Measurements from ENCODE around the gene NTRK3.
"Not testable (repeated sequence)": the region's sequence is repeated elsewhere in the genome, so short reads cannot be mapped to it uniquely, and the experiment has no call there.

The NTRK3 gene

DNA sequence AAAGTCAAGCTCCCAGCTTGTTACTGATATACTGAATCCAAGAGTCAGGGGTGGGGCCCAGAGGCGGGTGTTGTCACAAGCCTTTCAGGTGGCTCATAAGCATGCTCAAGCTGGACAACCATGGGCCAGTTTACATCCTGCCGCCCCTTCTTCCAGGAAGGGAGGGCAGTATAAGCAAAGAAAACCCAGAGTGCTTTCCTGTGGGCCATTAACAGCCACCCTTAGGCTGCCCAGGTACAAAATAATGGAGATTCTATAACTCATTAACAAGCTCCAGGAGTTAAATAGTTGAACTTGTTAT, 183.2 kb downstream of the NTRK3 start:
- no peak for DNase-seq (ENCODE audit: low read depth in 2 of 2)

DNA sequence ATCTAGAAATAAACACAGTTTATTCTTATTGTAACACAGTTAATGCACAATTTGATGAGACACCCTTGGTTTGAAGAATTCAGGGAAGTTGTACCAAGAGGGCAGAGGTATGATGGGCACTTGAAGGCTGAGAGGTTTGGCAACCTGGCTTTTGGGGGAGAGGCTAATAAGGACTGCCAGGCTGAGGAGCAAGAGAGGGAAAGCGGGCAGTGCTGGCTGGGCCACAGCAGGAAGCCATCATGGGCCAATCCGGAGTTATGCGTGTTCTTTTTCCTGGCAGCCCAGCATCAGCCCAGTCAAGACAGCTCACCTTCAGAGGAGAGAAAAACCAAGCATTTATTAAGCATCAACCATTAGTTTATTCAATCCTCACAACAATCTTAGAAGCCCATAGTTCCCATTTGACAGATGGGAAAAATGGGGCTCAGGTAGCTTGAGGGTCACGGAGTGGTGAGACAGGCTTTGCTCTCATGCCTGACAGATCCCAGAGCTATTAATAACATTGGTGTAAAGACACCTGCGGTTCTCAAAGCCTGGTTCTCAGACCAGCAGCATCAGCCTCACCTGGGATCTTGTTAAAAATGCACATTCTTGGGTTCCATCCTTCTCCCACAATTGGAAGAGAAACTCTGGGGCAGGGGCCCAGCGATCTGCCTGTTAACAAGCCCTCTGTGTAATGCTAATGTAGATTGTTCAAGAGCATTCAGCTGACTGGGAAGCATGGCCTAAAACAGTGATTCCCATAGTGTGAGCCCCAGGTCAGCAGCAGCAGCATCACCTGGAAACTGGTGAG, 183.7 kb downstream of the NTRK3 start:
- no peak for DNase-seq (ENCODE audit: low read depth in 2 of 2)

DNA sequence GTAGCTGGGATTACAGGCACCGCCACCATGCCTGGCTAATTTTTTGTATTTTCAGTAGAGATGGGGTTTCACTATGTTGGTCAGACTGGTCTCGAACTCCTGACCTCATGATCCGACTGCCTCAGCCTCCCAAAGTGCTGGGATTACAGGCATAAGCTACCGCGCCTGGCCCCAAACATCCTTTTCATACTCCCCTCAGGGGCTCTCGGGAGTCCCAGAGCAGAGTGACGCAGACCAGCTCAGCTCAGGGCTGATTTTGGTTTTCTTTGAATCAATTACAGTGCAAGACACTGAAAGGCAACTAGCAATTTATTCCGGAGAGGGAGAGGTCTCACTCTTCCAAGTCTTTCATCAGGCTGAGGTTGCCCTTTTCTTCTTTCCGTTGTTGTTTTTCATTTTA, 184.4 kb downstream of the NTRK3 start:
- DNase-seq (ENCODE audit: low read depth in 2 of 2) = not testable (repeated sequence)

DNA sequence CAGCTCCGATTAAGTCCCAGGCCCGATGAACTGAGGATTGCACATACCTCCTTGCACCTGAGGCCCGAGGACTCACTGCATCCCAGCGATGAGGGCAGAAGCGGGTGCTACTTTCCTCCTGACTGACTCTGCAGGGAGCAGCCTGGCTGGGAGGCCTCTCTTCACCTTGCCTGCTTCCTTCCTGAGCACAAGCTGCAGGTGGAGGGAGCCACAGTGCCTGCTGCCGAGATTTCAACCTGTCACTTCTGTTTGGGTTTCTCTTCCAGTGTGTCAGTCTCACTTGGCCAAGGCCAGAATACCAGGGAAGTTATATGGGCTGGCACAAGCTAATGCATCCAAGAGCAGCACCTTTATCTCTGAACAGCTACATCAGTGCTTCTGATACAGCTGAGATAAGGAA, 185.4 kb downstream of the NTRK3 start:
- no peak for DNase-seq (ENCODE audit: low read depth in 2 of 2)

DNA sequence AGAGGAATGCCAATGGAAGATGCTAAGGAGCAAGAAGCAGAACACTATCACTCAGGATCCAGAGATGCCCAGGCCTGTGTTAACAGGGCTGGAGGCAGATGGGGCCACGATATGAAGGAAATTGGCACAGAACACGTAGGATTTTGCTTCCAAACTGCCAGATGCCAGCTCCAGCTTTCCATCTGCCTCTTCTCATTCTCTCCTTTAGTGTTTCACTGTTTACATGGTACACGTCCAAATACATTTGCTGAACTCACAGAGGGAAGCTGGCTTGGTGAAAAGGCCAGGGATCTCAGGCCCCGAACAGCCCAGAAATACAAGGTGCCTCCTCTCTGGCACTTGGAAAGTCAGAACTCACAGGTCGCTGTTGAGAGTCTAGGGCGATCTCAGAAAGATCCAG, 187.0 kb downstream of the NTRK3 start:
- DNase-seq (ENCODE audit: low read depth in 2 of 2) = no peak

DNA sequence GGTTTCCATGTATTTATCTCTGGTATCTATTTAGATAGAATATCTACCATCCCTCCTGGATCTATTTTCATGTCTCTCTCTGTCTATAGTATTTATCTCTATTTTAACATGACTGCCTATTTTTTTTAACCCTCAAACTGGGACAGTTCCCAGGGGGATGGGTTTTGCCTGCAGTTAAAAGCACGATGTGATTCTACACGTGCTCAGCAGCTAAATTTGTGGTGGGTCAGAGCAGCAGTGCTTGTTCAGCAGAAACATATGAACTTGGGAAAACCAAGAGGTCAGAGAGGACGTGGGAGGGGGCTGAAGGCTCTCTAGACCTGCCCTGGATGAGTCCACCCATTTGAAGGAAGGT, 189.2 kb downstream of the NTRK3 start:
- DNase-seq (ENCODE audit: low read depth in 2 of 2) = no peak

DNA sequence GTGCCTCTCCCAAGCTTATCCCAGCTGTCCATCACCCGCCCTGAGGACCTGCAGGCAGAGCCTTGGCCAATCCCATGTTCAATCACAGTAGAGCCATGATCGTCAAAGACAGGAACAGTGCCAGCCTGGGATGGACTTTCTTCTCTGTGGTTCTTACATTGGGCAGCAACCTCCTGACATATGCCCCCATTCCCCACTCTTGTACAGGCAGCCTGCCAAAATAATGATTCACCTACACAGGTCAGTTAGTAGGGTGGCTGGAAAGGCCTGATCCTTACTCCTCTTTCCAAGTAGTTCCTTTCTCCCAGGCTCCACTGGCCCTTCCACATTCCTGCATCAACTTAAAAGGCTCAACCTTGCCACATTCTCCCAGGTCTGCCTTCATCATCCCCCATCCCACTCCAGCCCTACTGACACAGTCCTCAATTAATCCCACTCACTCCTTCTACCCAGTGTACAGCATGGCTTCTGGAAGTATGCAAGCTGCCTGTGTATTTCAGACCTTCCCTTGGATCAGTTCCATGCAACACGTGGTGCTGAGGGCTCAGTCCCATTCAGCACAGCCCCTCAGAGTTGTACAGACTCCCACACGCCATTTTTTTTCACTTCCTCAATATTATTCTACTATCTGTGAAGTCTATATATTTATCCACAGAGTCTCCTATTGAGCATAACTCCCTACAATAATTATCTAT, 189.8 kb downstream of the NTRK3 start:
- no peak for DNase-seq (ENCODE audit: low read depth in 2 of 2)

DNA sequence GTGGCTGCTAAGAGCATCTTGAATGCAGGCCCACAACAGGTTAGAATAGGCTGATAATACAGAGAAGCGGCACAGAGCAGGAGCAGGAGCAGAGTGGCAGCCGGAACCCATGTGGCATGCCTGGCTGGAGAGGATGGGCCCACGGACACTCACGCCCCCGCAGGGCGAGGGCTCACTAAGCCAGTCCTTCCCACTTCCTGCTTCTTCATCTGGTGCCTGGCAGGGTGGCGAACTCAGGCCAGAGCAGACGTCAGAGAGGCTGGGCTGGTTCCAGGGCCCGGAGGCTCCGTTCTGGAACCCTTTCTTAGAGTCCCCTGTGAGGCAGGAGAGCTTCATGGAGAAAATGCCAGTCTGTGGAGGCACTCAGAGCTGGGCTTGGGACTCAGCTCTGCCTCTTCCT, 195.1 kb downstream of the NTRK3 start:
- no peak for DNase-seq (ENCODE audit: low read depth in 2 of 2)

DNA sequence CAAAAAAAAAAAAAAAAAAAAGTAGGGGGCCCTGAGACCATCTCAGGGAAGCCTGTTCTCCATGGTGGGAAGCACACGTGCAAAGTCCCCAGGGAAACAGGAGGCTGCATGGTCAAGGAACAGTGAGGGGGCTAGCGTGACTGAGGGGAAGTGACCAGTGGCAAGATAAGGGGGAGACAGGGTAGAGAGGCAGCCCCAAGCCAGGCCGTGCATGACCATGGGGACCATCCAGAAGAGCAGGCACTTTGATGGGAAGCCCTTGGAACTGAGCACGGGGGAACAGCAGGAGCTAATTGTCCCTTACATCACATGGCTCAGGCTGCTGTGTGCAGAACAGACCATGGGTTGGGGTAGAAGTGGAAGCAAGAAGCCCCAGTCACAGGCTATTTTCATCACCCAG, 196.2 kb downstream of the NTRK3 start:
- DNase-seq (ENCODE audit: low read depth in 2 of 2) = no peak

DNA sequence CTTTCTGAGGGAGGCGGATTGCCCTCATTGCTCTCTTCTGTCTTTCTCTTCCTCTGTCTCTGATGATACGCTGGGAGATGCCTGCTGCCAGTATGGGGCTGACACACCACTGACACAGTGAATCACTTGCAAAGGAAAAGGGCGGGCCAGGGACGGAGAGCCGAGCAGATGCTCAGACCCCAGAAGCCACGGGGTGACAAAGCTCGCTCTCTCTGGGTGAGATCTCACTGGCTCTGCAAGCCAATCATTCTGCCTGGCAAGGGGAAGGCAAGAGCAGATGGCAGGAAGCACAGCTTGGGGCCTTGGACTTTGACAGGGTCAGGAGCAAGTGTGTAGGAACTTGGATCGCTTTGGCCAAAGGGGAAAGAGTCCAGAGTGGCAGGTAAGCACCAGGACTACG, 198.7 kb downstream of the NTRK3 start:
- DNase-seq (ENCODE audit: low read depth in 2 of 2) = no peak

DNA sequence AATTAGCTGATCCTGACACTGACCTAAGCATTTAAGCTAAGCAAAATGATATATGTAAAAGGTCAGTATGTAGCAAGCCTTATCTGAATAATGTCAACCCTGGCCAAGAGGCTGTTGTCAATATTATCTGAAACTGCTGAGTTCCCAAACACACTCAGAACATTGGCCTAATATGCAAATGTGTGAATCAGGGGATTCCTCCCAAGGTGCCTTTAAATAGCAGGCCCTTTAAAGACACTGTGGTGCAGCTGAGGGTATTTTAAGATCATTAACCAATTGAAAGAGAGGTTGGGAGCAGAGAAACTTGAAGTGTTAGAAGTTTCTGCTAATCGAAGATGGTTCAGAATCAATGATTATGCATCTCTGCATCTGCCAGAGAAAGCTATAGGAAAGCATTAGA, 207.0 kb downstream of the NTRK3 start:
- no peak for DNase-seq (ENCODE audit: low read depth in 2 of 2)

DNA sequence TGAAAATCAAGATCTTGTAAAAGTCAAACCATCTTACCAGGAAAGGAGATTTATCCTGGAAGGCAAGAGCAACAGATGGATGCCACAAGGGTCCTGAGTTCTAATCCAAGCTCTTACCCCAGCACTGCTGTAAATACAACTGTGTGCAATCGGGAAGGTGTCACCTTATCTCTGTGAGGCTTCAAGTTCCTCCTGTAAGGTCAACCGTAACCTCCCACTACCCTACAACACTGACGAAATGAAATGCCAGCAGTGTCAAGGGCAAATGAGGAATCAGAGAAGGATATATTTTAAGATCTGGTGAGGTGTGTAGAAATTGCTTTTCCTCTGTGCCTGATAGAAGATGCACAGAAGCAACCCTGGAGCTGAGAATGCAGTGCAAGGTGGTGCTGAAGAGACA, 207.8 kb downstream of the NTRK3 start:
- no peak for DNase-seq (ENCODE audit: low read depth in 2 of 2)

DNA sequence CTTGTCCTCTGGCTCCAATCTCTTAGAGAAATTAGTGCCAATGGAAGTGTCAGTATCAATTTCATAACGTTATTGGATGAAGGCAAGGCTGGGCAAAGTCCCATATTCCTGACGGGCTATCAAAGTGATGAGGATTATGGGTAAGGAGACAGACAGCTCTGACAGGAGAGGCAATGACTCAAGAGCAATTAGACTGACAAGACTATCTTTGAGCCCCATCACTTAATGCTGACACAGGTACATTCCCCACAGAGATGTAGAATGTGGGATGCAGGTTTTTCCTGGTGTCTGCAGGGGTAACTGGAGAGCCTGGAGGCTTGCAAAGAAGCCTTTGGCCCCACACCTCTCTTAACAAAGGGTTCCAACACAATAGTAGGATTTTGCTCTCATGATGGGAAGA, 208.3 kb downstream of the NTRK3 start:
- DNase-seq (ENCODE audit: low read depth in 2 of 2) = no peak

DNA sequence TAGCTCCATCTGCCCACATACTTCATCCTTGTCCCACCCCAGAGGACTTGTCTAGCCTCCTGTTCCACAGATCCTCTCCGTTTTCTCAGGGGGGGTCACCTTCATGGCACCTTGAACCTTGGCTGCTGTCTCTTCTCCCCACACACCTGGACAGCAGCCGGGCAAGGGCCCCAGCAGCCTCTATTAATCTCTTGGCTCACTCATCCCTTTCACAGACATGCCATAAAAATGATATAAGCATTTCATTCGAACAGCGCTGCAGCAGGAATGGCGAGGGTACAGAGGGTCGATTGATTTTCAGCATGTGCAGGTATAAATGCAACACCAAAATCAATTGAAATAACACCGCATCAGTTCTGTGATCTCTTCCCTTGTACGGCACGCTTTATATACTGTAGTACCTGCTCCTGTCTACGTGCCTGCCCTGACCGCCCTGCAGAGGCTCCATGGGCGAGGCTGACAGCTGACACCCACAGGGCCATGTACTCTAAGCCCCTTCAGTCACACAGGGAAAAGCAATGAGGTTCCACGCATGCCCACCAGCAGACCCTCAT, 209.9 kb downstream of the NTRK3 start:
- DNase-seq (ENCODE audit: low read depth in 2 of 2) = no peak

DNA sequence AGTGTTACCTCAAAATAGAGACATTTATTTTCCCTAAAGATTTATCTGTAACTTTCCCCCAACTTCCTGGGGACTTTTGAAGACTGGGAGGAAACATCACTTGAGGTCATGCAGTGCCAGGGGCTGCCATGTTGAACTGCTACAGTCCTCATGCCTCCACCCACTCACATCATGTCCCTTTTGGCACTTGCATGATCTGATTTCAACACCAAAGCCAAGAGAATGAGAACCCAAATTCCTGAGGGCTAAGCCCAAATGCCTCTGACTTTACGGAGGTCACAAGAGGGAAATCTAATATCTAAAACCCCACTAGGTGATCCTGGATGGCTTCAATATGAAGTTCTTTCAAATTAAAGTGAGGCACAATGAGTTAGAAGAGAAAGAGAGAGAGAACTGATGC, 213.1 kb downstream of the NTRK3 start:
- DNase-seq (ENCODE audit: low read depth in 2 of 2) = no peak

DNA sequence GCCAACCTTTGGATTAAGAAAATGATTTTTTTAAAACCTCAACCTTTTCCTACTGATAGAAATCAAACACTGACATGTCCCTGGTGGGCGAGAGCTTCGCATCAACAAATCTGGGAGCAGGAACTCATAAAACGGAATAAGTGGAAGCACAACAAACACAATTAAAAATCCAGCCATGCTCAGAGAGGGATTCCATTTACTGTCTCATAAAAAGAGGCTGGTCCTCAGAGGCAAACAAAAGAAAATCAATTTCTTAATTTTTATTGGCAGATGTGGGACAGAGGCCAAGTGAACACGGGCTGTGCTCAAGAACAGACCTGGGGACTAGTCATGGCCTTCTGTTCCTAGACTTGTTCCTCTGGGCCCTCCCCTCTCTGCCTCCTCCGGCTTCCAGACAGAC, 214.5 kb downstream of the NTRK3 start:
- no peak for DNase-seq (ENCODE audit: low read depth in 2 of 2)

DNA sequence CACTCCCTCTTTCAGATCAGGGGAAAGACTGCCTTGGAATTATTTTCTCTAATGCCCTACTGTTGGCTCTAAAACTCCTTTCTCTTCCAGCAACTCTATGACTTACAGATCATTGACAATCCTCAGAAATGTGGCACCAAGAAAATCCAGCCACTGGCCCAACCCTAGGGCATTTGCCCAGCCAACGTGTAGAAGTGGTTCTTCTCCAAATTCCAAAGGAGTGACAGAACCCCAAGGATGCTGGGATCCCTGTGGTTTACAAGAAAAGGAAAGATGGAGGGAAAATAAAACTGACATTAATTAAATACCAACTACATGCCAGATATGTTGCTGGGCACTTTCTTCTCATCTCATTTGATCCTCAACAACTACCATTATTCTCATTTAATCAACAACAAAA, 216.0 kb downstream of the NTRK3 start:
- DNase-seq (ENCODE audit: low read depth in 2 of 2) = no peak

DNA sequence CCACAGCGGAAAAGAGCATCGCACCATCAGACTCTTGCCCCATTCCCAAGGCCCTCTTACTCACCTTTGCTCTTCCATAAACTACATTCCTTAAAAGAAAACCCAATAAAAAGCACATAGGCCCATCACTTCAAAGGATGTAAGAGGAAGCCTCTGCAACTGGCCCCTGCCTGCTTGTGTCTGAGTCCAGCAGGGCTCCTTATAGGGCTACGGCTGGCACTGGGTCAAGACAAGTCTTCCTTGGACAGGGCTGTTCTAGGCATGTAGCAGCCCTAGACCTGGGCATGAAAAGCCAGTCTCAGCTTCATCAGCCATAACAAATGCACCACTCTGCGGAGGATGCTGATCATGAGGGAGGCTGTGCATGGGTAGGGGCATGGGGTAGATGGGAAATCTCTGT, 218.3 kb downstream of the NTRK3 start:
- DNase-seq (ENCODE audit: low read depth in 2 of 2) = no peak

DNA sequence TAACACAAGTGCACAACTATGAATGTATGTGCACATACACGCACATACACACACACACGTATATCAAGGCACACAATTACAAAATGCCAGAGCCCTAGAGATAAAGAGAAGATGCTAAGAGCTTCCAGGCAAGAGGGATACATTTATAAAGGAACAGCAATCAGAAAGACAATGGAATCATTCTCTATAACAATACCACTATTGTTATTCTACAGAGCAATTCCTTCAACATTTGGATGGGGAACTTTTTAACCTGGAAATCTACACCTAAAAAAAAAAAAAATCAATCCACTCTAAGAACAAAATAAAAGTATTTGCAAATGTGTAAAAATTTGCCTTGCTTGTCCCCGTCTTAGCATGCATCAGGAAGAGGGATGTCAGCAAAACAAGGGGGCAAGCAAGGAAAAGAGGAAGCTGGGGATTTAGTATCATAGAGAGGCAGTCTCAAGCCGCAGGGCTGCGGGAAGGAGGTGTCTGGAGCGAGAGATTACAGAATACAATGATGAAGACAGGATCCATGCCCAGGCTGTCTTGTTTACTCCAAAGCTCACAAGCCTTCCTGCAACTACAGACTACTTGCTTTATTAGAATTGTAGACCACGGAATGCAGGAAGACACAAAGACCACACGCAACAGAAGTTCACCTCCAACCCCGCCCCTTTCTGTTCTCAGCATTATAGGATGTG, 220.2 kb downstream of the NTRK3 start:
- no peak for DNase-seq (ENCODE audit: low read depth in 2 of 2)

DNA sequence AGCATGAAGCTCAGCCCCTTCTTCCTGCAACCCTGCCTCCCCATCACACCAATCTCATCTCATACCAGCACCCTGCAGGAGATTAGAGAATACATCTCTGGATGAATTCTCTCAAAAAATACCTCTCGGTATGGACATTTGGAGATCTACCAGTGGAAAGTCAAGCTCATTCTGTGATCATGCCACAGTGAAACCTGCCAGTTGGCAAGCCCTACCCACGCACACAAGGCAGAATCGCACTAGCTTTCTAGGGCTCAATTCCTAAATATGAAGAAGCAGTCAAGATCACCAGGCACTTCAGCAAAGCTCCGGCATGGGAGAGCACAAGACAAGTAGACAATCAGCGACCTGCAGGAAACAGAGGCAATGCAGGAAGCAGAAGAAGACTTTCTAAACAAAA, 221.2 kb downstream of the NTRK3 start:
- no peak for DNase-seq (ENCODE audit: low read depth in 2 of 2)

DNA sequence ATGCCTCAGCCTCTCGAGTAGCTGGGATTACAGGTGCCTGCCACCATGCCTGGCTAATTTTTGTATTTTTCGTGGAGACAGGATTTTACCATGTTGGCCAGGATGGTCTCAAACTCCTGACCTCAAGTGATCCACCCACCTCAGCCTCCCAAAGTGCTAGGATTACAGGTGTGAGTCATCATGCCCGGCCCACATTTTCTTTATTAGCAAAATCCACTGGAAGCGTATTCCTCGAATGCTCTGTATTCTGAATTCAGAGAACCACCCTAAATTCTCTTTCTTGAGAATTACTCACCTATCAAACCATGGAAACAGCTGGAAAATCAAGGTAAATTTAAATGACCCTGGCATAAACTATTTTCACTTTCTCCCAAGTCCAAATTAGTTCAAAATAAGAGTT, 223.1 kb downstream of the NTRK3 start:
- not testable (repeated sequence) for DNase-seq (ENCODE audit: low read depth in 2 of 2)

DNA sequence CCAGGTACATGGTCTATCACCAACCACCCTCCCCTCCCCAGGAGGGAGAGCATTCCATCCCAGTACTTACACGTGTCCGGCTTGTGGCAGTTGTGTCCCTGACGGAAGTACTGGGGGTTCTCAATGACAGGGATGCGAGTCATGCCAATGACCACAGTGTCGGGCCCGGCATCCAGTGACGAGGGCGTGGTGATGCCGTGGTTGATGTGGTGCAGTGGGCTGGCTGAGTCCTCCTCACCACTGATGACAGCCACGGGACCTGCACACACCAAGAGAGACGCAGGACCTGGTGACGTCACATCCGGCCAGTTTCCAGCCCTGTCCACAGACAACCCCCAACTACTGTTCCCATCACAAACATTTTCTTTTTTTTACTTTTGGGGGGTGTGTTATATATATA, 223.8 kb downstream of the NTRK3 start:
- DNase-seq (ENCODE audit: low read depth in 2 of 2) = no peak

DNA sequence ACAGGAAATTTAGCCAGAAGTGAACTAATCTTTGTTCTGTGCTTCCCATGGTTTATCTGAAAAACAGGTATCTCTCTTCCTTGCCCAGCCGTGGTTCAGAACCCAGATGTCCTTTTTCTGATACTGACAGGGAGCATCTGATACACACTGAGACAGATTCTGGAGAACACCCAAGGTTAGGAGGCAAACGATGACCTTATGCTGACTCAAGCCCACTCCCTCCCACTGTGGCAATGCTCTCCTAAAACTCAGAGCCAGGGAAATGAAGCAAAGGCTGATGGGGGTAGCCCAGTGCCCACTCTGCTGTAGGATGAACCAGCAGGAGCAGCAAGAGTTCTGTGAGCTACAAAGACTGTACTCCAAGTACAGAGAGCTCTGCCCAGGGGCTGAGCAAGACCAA, 225.1 kb downstream of the NTRK3 start:
- DNase-seq (ENCODE audit: low read depth in 2 of 2) = no peak
